ENCODE results near the gene C6orf47.

C6orf47 gene

GRCh38 chr6:31692353-31692752 lies 31.8 kb upstream of the C6orf47 start:
- H3K4me3 ChIP-seq (ENCODE audit: low read length): no peak overlapping the region
- TF ChIP-seq CTCF (IDR thresholded peaks at IDR 0.05; ENCODE audit: insufficient read depth, low read depth, low read length, missing control alignments): no peak
- no peak for DNase-seq (ENCODE audit: low read depth)

GRCh38 chr6:31691564-31692108 lies 31.1 kb upstream of the C6orf47 start:
- no peak for TF ChIP-seq CTCF (IDR thresholded peaks at IDR 0.05; ENCODE audit: insufficient read depth, low read depth, low read length, missing control alignments)
- no peak overlapping the region for H3K4me3 ChIP-seq (ENCODE audit: low read length)
- DNase-seq (ENCODE audit: low read depth): no peak

- no peak for DNase-seq (ENCODE audit: low read depth)
- no peak for TF ChIP-seq CTCF (IDR thresholded peaks at IDR 0.05; ENCODE audit: insufficient read depth, low read depth, low read length, missing control alignments)
- no peak overlapping the region for H3K4me3 ChIP-seq (ENCODE audit: low read length)
These were observed 30.5 kb upstream of the C6orf47 start for GRCh38 chr6:31691078-31691463.

GRCh38 chr6:31690231-31691077 lies 29.9 kb upstream of the C6orf47 start:
- no peak overlapping the region for H3K4me3 ChIP-seq (ENCODE audit: low read length)
- DNase-seq (ENCODE audit: low read depth): no peak
- no peak for TF ChIP-seq CTCF (IDR thresholded peaks at IDR 0.05; ENCODE audit: insufficient read depth, low read depth, low read length, missing control alignments)

- TF ChIP-seq CTCF (IDR thresholded peaks at IDR 0.05; ENCODE audit: insufficient read depth, low read depth, low read length, missing control alignments): peak; percentile 49
- no peak for DNase-seq (ENCODE audit: low read depth)
- no peak overlapping the region for H3K4me3 ChIP-seq (ENCODE audit: low read length)
These were observed 28.9 kb upstream of the C6orf47 start for GRCh38 chr6:31689249-31690110.

- DNase-seq (ENCODE audit: low read depth): no peak
- H3K4me3 ChIP-seq (ENCODE audit: low read length): no peak overlapping the region
These were observed 27.5 kb upstream of the C6orf47 start for GRCh38 chr6:31687860-31688693.

More at GRCh38 chr6:31687860-31688693, 27.5 kb upstream of the C6orf47 start:
- TF ChIP-seq CTCF (IDR thresholded peaks at IDR 0.05; ENCODE audit: insufficient read depth, low read depth, low read length, missing control alignments): no peak
